Measurements from ENCODE around the gene SUN1. TPM values are rescaled to one million over a fixed set of nuclear protein-coding genes. Genes with fewer than 3 reads are reported as not detected.

Gene SUN1
- total and polyA plus RNA-seq, 2 donors (not counting 1 experiment from before 2014, with no cell fraction given): 198 to 254 TPM

DNA sequence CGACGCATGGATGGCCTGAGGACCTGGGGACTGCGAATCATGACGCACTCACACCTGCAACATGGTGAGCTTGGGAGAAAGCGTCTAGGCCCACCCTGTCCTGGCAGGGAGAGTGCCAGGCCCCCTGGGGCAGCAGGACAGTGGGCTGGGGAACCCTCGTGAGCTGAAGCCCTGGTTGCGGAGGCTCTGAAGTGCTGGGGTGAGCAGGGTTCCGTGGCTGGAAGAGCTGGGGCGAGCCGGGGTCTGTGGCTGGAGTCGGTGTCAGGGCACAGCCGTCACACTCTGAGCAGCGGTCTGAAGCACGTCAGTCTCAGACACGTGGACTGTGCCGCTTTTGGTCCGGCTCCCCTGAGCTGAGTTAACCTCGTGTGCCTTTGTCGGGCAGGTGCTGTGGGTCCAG, 4.7 kb downstream of the SUN1 start:
- Histone ChIP-seq H3K4me1 (ENCODE audit: control insufficient read depth in 2 of 2, insufficient read depth in 2 of 2, low read length in 2 of 2) (peaks cover 11% of the 10 kb centered on the region in 2 donors), H3K4me2 (replicated peaks; ENCODE audit: low read depth, low read length, poor library complexity, severe bottlenecking) (no peak overlapping the region), H3K9me3 (ENCODE audit: control extremely low read depth in 1 of 3, control insufficient read depth in 2 of 3, insufficient read depth in 1 of 3, low read length in 2 of 3) (no peaks in the 10 kb centered on the region), H3K27me3 (replicated peaks in 1 of 4; ENCODE audit: control extremely low read depth in 1 of 4, control insufficient read depth in 3 of 4, insufficient read depth in 4 of 4, low read length in 3 of 4) (no peaks in the 10 kb centered on the region), H3K27ac (ENCODE audit: low read length in 2 of 2) (no peak overlapping the region), H3K4me3 (ENCODE audit: control extremely low read depth in 1 of 5, extremely low read depth in 1 of 5, insufficient read depth in 1 of 5, low read depth in 2 of 5, low read length in 4 of 5) (no peak overlapping the region), H3K9ac (ENCODE audit: low read length) (no peak overlapping the region), H3K36me3 (replicated peaks in 1 of 2; ENCODE audit: control extremely low read depth in 1 of 2, control insufficient read depth in 1 of 2, extremely low read depth in 1 of 2, insufficient read depth in 2 of 2, low read length in 1 of 2) (peaks cover 0 to 38% of the 10 kb centered on the region in 2 experiments), H2AFZ (ENCODE audit: insufficient read depth, low read depth, low read length, poor library complexity, severe bottlenecking) (no peak overlapping the region), H3K79me2 (ENCODE audit: control insufficient read depth, insufficient read depth, low read length) (peaks cover 54% of the 10 kb centered on the region), H4K20me1 (ENCODE audit: control insufficient read depth, insufficient read depth, low read length, poor library complexity, severe bottlenecking) (peaks cover 59% of the 10 kb centered on the region)
- H3K4me3 Mint-ChIP-seq: no peak overlapping the region
- TF ChIP-seq, protein P1, sequence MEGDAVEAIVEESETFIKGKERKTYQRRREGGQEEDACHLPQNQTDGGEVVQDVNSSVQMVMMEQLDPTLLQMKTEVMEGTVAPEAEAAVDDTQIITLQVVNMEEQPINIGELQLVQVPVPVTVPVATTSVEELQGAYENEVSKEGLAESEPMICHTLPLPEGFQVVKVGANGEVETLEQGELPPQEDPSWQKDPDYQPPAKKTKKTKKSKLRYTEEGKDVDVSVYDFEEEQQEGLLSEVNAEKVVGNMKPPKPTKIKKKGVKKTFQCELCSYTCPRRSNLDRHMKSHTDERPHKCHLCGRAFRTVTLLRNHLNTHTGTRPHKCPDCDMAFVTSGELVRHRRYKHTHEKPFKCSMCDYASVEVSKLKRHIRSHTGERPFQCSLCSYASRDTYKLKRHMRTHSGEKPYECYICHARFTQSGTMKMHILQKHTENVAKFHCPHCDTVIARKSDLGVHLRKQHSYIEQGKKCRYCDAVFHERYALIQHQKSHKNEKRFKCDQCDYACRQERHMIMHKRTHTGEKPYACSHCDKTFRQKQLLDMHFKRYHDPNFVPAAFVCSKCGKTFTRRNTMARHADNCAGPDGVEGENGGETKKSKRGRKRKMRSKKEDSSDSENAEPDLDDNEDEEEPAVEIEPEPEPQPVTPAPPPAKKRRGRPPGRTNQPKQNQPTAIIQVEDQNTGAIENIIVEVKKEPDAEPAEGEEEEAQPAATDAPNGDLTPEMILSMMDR (IDR thresholded peaks at IDR 0.05): no peak
- TF ChIP-seq EZH2 (IDR thresholded peaks at IDR 0.05; ENCODE audit: borderline replicate concordance, insufficient read depth, low read depth, low read length, poor library complexity, severe bottlenecking): no peak
- H3K4me1 Mint-ChIP-seq: peaks cover 25% of the 10 kb centered on the region
- H3K27ac Mint-ChIP-seq: no peak overlapping the region
- CTCF ChIA-PET: interaction anchor here (1.2 to 2.0 kb wide), 2 partner anchors 36 to 38 kb away, joined by 3 to 7 read pairs; no protein-coding TSS in a partner anchor
- DNase-seq: no peak
- intact Hi-C loops (cut with micrococcal nuclease): no loop called here
- no peaks in the 10 kb centered on the region for H3K9me3 Mint-ChIP-seq (ENCODE audit: insufficient read depth)
- H3K27me3 Mint-ChIP-seq: no peaks in the 10 kb centered on the region
- ATAC-seq (ENCODE audit: low read depth): no peak
- WGBS (ENCODE audit: insufficient coverage): 98% methylated on average over 14 of the region's 19 CpGs
- POLR2A ChIA-PET: no interaction called here

DNA sequence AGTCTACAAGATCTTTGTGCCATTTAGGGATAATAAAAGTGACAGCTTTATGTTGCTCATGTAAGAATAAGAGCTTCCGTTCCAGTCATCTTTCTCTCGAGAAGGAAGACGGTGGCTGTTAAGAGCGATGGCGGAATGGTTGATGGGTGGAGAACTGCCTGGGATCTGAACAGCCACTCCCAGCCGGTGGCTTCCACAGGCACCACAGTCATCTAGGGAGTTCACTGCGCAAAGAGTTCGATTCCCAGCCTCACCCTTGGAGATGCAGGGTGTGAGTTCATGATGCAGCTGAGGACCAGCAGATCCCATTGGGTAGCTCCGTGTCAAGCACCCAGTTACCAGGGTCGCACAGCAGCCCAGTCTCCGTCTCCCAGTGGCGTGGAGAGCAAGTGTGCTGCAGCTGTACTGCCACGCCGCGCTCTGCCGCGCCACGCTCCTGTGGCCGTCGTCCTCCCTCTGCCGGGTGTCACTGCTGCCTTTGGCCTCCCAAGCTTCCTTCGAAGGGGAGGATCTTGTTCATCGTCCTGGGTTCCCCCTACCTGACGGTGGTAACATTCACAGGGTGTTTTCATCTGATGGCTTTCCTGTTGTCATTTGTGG, 7.8 kb downstream of the SUN1 start:
- Histone ChIP-seq H3K9ac (ENCODE audit: low read length) (no peak overlapping the region), H3K4me1 (ENCODE audit: control insufficient read depth in 2 of 2, insufficient read depth in 2 of 2, low read length in 2 of 2) (no peaks in the 10 kb centered on the region), H3K4me2 (replicated peaks; ENCODE audit: low read depth, low read length, poor library complexity, severe bottlenecking) (no peak overlapping the region), H3K27ac (ENCODE audit: low read length in 2 of 2) (no peak overlapping the region), H3K4me3 (ENCODE audit: control extremely low read depth in 1 of 5, extremely low read depth in 1 of 5, insufficient read depth in 1 of 5, low read depth in 2 of 5, low read length in 4 of 5) (no peak overlapping the region), H3K27me3 (replicated peaks in 1 of 4; ENCODE audit: control extremely low read depth in 1 of 4, control insufficient read depth in 3 of 4, insufficient read depth in 4 of 4, low read length in 3 of 4) (no peaks in the 10 kb centered on the region), H3K9me3 (ENCODE audit: control extremely low read depth in 1 of 3, control insufficient read depth in 2 of 3, insufficient read depth in 1 of 3, low read length in 2 of 3) (no peaks in the 10 kb centered on the region), H3K79me2 (ENCODE audit: control insufficient read depth, insufficient read depth, low read length) (peaks cover 47% of the 10 kb centered on the region), H2AFZ (ENCODE audit: insufficient read depth, low read depth, low read length, poor library complexity, severe bottlenecking) (no peak overlapping the region), H4K20me1 (ENCODE audit: control insufficient read depth, insufficient read depth, low read length, poor library complexity, severe bottlenecking) (peaks cover 28% of the 10 kb centered on the region), H3K36me3 (replicated peaks in 1 of 2; ENCODE audit: control extremely low read depth in 1 of 2, control insufficient read depth in 1 of 2, extremely low read depth in 1 of 2, insufficient read depth in 2 of 2, low read length in 1 of 2) (peaks cover 0 to 58% of the 10 kb centered on the region in 2 experiments)
- Mint-ChIP-seq H3K4me1 (peaks cover 11% of the 10 kb centered on the region), H3K9me3 (ENCODE audit: insufficient read depth) (no peaks in the 10 kb centered on the region), H3K27ac (no peak overlapping the region), H3K27me3 (no peaks in the 10 kb centered on the region), H3K4me3 (no peak overlapping the region)
- ATAC-seq (ENCODE audit: low read depth) (no peak), DNase-seq (no peak)
- TF ChIP-seq, protein P1 (IDR thresholded peaks at IDR 0.05): no peak
- no peak for TF ChIP-seq EZH2 (IDR thresholded peaks at IDR 0.05; ENCODE audit: borderline replicate concordance, insufficient read depth, low read depth, low read length, poor library complexity, severe bottlenecking)
- ChIA-PET CTCF (interaction anchor here (0.6 kb wide), 1 partner anchor 203 kb away, joined by 3 read pairs; no protein-coding TSS in a partner anchor), POLR2A (no interaction called here)
- 95% methylated on average over 22 of the region's 24 CpGs for WGBS (ENCODE audit: insufficient coverage)
- intact Hi-C loops (cut with micrococcal nuclease): no loop called here
